Ascending aorta (tissue), 2 donors: ENCODE data around the gene ADRA1B. TPM values are rescaled to one million over a fixed set of nuclear protein-coding genes. Genes with fewer than 3 reads are reported as not detected.

Experiments used
- DNase-seq, 2 donors: peaks; one replicate each; pipeline ENCODE4 v3.0.0-alpha.2; 2019; ENCODE audit warnings: low spot score in 2 of 2
- H3K27ac ChIP-seq, 2 donors: fragments of 200-600 bp; sonication (generic); one replicate each; pipeline ENCODE4 v1.5.1; 2016 to 2017; ENCODE audit warnings: mild to moderate bottlenecking in 1 of 2
- H3K27me3 ChIP-seq: fragments of 200-600 bp; sonication (generic); one replicate; pipeline ENCODE4 v1.5.1; 2017
- H3K36me3 ChIP-seq, 2 donors: fragments of 200-600 bp; sonication (generic); one replicate each; pipeline ENCODE4 v1.5.1; 2016
- H3K4me1 ChIP-seq, 2 donors: fragments of 200-600 bp; sonication (generic); one replicate each; pipeline ENCODE4 v1.5.1; 2016 to 2017; ENCODE audit warnings: mild to moderate bottlenecking in 1 of 2
- H3K4me3 ChIP-seq, 2 donors: fragments of 200-600 bp; sonication (generic); one replicate each; pipeline ENCODE4 v1.5.1; 2016 to 2017; ENCODE audit warnings: mild to moderate bottlenecking in 1 of 2
- H3K9me3 ChIP-seq, 2 donors: fragments of 200-600 bp; sonication (generic); one replicate each; pipeline ENCODE4 v1.5.1; 2016
- intact Hi-C: fragments of 100-400 bp; cut with DNase I; formaldehyde crosslinking; loops from one replicate; pipeline ENCODE4 v1.15.1; 2023
- total RNA-seq: library from RNA; depleted of rRNA; stranded (reverse); fragments of >200 nt; gene quantifications from one replicate; pipeline ENCODE4 v1.1.0, GENCODE V29; 2016
- TF ChIP-seq, protein P1 (sequence below), 3 experiments: fragments of 200-600 bp in 2 of 3; fragments of 450-650 bp in 1 of 3; sonication (generic) in 2 of 3; IDR thresholded peaks; one replicate each; pipeline ENCODE4 v1.5.1; 2016 to 2019; ENCODE audit warnings: antibody characterized with exemption in 3 of 3, mild to moderate bottlenecking in 1 of 3, moderate library complexity in 1 of 3

Gene ADRA1B
- total RNA-seq, 1 donor from 2014 or later = 20.6 TPM

DNA sequence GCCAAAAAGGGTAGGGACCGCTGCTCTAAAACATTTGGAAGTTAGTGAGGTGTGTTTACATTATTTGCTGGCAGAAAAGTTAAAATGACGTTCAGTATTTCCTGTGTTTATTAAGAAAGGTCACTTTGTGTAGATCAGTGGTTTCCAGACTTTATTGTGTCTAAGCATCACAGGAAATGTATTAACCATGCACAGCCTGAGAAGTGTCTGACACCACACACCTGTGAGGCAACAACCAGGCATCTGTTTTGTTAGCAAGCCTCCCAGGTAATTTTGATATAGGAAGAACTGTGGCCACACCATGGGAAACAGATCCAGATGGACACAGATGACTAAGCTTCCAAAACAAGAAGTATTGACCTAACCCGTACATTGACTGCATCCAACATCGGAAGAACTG lies 104.7 kb downstream of the ADRA1B start:
- Histone ChIP-seq H3K27me3 (no peaks in the 10 kb centered on the region), H3K4me1 (peaks cover 0 to 4% of the 10 kb centered on the region in 2 donors), H3K9me3 (no peaks in the 10 kb centered on the region), H3K36me3 (peaks cover 0 to 28% of the 10 kb centered on the region in 2 donors), H3K4me3 (no peak overlapping the region), H3K27ac (no peak overlapping the region)
- TF ChIP-seq, protein P1, sequence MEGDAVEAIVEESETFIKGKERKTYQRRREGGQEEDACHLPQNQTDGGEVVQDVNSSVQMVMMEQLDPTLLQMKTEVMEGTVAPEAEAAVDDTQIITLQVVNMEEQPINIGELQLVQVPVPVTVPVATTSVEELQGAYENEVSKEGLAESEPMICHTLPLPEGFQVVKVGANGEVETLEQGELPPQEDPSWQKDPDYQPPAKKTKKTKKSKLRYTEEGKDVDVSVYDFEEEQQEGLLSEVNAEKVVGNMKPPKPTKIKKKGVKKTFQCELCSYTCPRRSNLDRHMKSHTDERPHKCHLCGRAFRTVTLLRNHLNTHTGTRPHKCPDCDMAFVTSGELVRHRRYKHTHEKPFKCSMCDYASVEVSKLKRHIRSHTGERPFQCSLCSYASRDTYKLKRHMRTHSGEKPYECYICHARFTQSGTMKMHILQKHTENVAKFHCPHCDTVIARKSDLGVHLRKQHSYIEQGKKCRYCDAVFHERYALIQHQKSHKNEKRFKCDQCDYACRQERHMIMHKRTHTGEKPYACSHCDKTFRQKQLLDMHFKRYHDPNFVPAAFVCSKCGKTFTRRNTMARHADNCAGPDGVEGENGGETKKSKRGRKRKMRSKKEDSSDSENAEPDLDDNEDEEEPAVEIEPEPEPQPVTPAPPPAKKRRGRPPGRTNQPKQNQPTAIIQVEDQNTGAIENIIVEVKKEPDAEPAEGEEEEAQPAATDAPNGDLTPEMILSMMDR (IDR thresholded peaks at IDR 0.05) = no peak
- intact Hi-C loops = loop anchor here (1.0 kb wide), 2 partner anchors 324 to 370 kb away; no protein-coding TSS in a partner anchor
- no peak for DNase-seq

DNA sequence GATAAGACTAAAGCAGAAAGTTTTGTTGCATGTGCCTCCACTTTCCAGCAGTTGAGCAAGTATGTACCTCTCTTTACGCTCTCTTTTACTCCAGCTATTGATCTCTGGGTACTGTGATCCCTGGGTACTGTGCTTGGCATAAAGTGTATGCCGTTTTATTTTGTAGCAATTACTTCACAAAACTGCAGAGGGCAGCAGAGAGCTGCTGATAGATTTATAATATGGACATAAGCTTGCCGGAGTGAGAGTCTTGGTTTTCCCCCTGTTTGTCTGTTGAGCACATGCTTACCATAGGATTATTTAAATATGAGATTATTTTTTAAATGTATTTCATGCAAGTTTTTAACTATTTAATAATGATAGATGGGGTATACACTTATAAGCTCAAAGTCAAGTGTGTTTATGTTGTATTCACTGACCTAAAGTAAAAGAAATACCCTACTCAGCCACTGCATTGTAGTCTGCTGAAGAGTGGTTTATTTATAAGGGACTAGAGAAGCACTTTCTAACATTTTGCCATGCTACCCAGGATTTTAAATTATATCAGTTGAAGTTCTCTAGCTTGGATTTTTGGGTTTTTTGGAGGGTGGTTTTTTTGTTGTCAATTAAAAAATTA lies 105.7 kb downstream of the ADRA1B start:
- intact Hi-C loops = loop anchor here (1.0 kb wide), 3 partner anchors 177 to 369 kb away; no protein-coding TSS in a partner anchor
- H3K36me3 ChIP-seq = peaks cover 5 to 28% of the 10 kb centered on the region in 2 donors
- H3K4me3 ChIP-seq = no peak overlapping the region
- H3K4me1 ChIP-seq = peaks cover 0 to 4% of the 10 kb centered on the region in 2 donors
- H3K27me3 ChIP-seq = no peaks in the 10 kb centered on the region
- no peak overlapping the region for H3K27ac ChIP-seq
- TF ChIP-seq, protein P1 (IDR thresholded peaks at IDR 0.05) = peak; percentile 70 to 83 (median 73)
- H3K9me3 ChIP-seq = no peaks in the 10 kb centered on the region
- DNase-seq = no peak

Other genes with a start within 250 kb of the ADRA1B start
- 13.7 TPM for gene TTC1, start 92.7 kb downstream of the ADRA1B start, total RNA-seq
- gene PWWP2A, start 203.0 kb downstream of the ADRA1B start, total RNA-seq = 43.4 TPM